Esophagus squamous epithelium (tissue), 4 donors: ENCODE data around the gene AIFM3.

ENCODE experiments used
- POLR2A ChIP-seq, 4 donors: fragments of 450-650 bp; IDR thresholded peaks; one replicate each; pipeline ENCODE4 v1.6.1; 2017; ENCODE audit warnings: antibody characterized with exemption in 4 of 4, mild to moderate bottlenecking in 4 of 4, moderate library complexity in 3 of 4
- TF ChIP-seq, protein P1 (sequence below), 6 experiments: fragments of 450-650 bp in 4 of 6; fragments of 200-600 bp in 2 of 6; sonication (generic) in 2 of 6; IDR thresholded peaks; one replicate each; pipeline ENCODE4 v1.5.1; 2016 to 2019; ENCODE audit warnings: antibody characterized with exemption in 6 of 6, mild to moderate bottlenecking in 4 of 6, moderate library complexity in 4 of 6

DNA sequence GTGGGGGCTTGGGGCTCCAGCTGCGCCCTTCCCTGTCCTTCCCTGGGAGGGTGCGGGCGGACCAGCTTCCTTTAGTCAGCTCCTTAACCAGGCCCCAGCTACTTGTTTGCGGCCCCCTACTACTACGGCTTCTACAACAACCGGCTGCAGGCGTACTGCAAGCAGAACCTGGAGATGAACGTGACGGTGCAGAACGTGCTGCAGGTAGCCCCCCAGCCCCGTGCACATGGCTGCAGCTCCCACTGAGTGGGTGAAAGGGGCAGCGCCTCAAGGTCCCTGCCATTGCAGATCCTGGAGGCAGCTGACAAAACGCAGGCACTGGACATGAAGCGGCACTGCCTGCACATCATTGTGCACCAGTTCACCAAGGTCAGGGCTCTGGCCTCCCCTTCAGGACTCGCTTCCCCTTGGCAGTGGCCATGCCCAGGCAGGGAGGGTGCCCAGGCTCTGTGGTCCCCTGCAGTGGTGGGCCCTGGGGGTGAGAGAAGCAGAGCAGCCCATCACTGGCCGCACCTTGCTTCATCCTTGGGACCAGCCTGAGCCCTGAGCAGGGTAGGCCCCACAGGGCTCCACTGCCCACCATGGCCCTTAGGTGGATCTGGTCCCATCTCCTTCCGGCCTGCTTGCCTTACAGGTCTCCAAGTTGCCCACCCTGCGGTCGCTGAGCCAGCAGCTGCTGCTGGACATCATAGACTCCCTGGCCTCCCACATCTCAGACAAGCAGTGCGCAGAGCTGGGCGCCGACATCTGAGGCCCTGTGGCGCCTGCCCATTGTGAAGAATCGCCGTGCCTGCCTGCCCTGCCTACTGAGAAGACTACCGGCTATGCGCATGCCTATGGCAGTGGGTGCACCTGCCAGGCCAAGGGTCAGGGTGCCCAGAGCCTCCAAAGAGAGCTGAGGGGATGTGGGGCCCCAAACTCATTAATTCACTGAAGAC, 29.8 kb downstream of the AIFM3 start:
- TF ChIP-seq, protein P1, sequence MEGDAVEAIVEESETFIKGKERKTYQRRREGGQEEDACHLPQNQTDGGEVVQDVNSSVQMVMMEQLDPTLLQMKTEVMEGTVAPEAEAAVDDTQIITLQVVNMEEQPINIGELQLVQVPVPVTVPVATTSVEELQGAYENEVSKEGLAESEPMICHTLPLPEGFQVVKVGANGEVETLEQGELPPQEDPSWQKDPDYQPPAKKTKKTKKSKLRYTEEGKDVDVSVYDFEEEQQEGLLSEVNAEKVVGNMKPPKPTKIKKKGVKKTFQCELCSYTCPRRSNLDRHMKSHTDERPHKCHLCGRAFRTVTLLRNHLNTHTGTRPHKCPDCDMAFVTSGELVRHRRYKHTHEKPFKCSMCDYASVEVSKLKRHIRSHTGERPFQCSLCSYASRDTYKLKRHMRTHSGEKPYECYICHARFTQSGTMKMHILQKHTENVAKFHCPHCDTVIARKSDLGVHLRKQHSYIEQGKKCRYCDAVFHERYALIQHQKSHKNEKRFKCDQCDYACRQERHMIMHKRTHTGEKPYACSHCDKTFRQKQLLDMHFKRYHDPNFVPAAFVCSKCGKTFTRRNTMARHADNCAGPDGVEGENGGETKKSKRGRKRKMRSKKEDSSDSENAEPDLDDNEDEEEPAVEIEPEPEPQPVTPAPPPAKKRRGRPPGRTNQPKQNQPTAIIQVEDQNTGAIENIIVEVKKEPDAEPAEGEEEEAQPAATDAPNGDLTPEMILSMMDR (IDR thresholded peaks at IDR 0.05) = no peak
- no peak for TF ChIP-seq POLR2A (IDR thresholded peaks at IDR 0.05)
